Measurements from ENCODE around the gene NEK5. TPM values are rescaled to one million over a fixed set of nuclear protein-coding genes. Genes with fewer than 3 reads are reported as not detected.

NEK5 gene
- total and polyA plus RNA-seq, 2 experiments from 2014 or later, result 1.2 to 1.3 TPM

GRCh38 chr13:52022356-52022755, 106.5 kb downstream of the NEK5 start:
- H3K79me2 ChIP-seq, result peaks cover 42% of the 10 kb centered on the region
- no peaks in the 10 kb centered on the region for H3K9me3 ChIP-seq (ENCODE audit: low read depth)
- no peak overlapping the region for H2AFZ ChIP-seq
- H4K20me1 ChIP-seq (ENCODE audit: insufficient read depth, poor library complexity, severe bottlenecking), result peaks cover under 1% of the 10 kb centered on the region
- DNase-seq (ENCODE audit: low spot score), result no peak
- H3K4me3 ChIP-seq, result no peak overlapping the region
- no peak overlapping the region for H3K27ac ChIP-seq
- peaks cover 18% of the 10 kb centered on the region for H3K4me1 ChIP-seq (ENCODE audit: insufficient read depth)
- TF ChIP-seq CTCF (IDR thresholded peaks at IDR 0.05; ENCODE audit: poor library complexity) (no peak), EZH2phosphoT487 (IDR thresholded peaks at IDR 0.05; ENCODE audit: low read depth, severe bottlenecking, unreplicated experiment) (no peak), EZH2 (IDR thresholded peaks at IDR 0.05; ENCODE audit: borderline replicate concordance) (no peak)
- H3K27me3 ChIP-seq, result no peaks in the 10 kb centered on the region
- no peaks in the 10 kb centered on the region for H3K36me3 ChIP-seq (replicated peaks; ENCODE audit: insufficient read depth, low read depth)
- H3K9me2 ChIP-seq (replicated peaks; ENCODE audit: insufficient read depth), result no peaks in the 10 kb centered on the region
- WGBS (ENCODE audit: low lambda C conversion rate, missing lambda C conversion rate), result 95% methylated on average over 2 of the region's 2 CpGs
- no peak overlapping the region for H3K4me2 ChIP-seq

- H3K9me3 ChIP-seq (ENCODE audit: low read depth), result no peaks in the 10 kb centered on the region
- H3K4me3 ChIP-seq, result no peak overlapping the region
- no peak overlapping the region for H3K4me2 ChIP-seq
- no peaks in the 10 kb centered on the region for H3K27me3 ChIP-seq
- H4K20me1 ChIP-seq (ENCODE audit: insufficient read depth, poor library complexity, severe bottlenecking), result no peaks in the 10 kb centered on the region
- H3K9me2 ChIP-seq (replicated peaks; ENCODE audit: insufficient read depth), result no peaks in the 10 kb centered on the region
- peaks cover 46% of the 10 kb centered on the region for H3K79me2 ChIP-seq
- H2AFZ ChIP-seq, result no peak overlapping the region
- WGBS (ENCODE audit: low lambda C conversion rate, missing lambda C conversion rate), result 98% methylated on average over 3 of the region's 3 CpGs
- no peak for TF ChIP-seq CTCF (IDR thresholded peaks at IDR 0.05; ENCODE audit: poor library complexity)
- no peak for TF ChIP-seq EZH2 (IDR thresholded peaks at IDR 0.05; ENCODE audit: borderline replicate concordance)
- no peak for TF ChIP-seq EZH2phosphoT487 (IDR thresholded peaks at IDR 0.05; ENCODE audit: low read depth, severe bottlenecking, unreplicated experiment)
- H3K27ac ChIP-seq, result no peak overlapping the region
- peaks cover 4% of the 10 kb centered on the region for H3K4me1 ChIP-seq (ENCODE audit: insufficient read depth)
- DNase-seq (ENCODE audit: low spot score), result no peak
- H3K36me3 ChIP-seq (replicated peaks; ENCODE audit: insufficient read depth, low read depth), result no peaks in the 10 kb centered on the region
These were observed 108.7 kb downstream of the NEK5 start for GRCh38 chr13:52020191-52020590.

- no peaks in the 10 kb centered on the region for H3K9me2 ChIP-seq (replicated peaks; ENCODE audit: insufficient read depth)
- H3K27ac ChIP-seq, result no peak overlapping the region
- no peak overlapping the region for H2AFZ ChIP-seq
- DNase-seq (ENCODE audit: low spot score), result no peak
- 98% methylated on average over 3 of the region's 3 CpGs for WGBS (ENCODE audit: low lambda C conversion rate, missing lambda C conversion rate)
- TF ChIP-seq CTCF (IDR thresholded peaks at IDR 0.05; ENCODE audit: poor library complexity) (no peak), EZH2phosphoT487 (IDR thresholded peaks at IDR 0.05; ENCODE audit: low read depth, severe bottlenecking, unreplicated experiment) (no peak), EZH2 (IDR thresholded peaks at IDR 0.05; ENCODE audit: borderline replicate concordance) (no peak)
- H3K9me3 ChIP-seq (ENCODE audit: low read depth), result no peaks in the 10 kb centered on the region
- no peak overlapping the region for H3K4me2 ChIP-seq
- H3K36me3 ChIP-seq (replicated peaks; ENCODE audit: insufficient read depth, low read depth), result no peaks in the 10 kb centered on the region
- no peaks in the 10 kb centered on the region for H4K20me1 ChIP-seq (ENCODE audit: insufficient read depth, poor library complexity, severe bottlenecking)
- peaks cover 73% of the 10 kb centered on the region for H3K79me2 ChIP-seq
- H3K4me3 ChIP-seq, result no peak overlapping the region
- no peaks in the 10 kb centered on the region for H3K27me3 ChIP-seq
- peaks cover 13% of the 10 kb centered on the region for H3K4me1 ChIP-seq (ENCODE audit: insufficient read depth)
These were observed 112.6 kb downstream of the NEK5 start for GRCh38 chr13:52016296-52016695.

GRCh38 chr13:52012512-52012836, 116.4 kb downstream of the NEK5 start:
- Histone ChIP-seq H4K20me1 (ENCODE audit: insufficient read depth, poor library complexity, severe bottlenecking) (no peaks in the 10 kb centered on the region), H3K27me3 (no peaks in the 10 kb centered on the region), H3K4me2 (peak overlapping the region; percentile 74), H3K79me2 (peaks cover 91% of the 10 kb centered on the region), H3K27ac (peak overlapping the region; percentile 70), H3K9me3 (ENCODE audit: low read depth) (no peaks in the 10 kb centered on the region), H3K4me1 (ENCODE audit: insufficient read depth) (peaks cover 19% of the 10 kb centered on the region), H2AFZ (peak overlapping the region; percentile 57), H3K36me3 (replicated peaks; ENCODE audit: insufficient read depth, low read depth) (no peaks in the 10 kb centered on the region), H3K9me2 (replicated peaks; ENCODE audit: insufficient read depth) (no peaks in the 10 kb centered on the region), H3K4me3 (peak overlapping the region; percentile 32)
- TF ChIP-seq EZH2 (IDR thresholded peaks at IDR 0.05; ENCODE audit: borderline replicate concordance), result no peak
- TF ChIP-seq EZH2phosphoT487 (IDR thresholded peaks at IDR 0.05; ENCODE audit: low read depth, severe bottlenecking, unreplicated experiment), result no peak
- TF ChIP-seq CTCF (IDR thresholded peaks at IDR 0.05; ENCODE audit: poor library complexity), result no peak
- no peak for DNase-seq (ENCODE audit: low spot score)
- 0% methylated on average over 8 of the region's 8 CpGs for WGBS (ENCODE audit: low lambda C conversion rate, missing lambda C conversion rate)

Measured in hepatocyte (in vitro differentiated cells).